ENCODE data around the gene TKTL1. TPM values are rescaled to one million over a fixed set of nuclear protein-coding genes. Genes with fewer than 3 reads are reported as not detected.

The TKTL1 gene
- total RNA-seq, 1 experiment from 2014 or later = not detected

GRCh38 chrX:154378799-154379568 lies 83.4 kb downstream of the TKTL1 start, which contains the start of gene EMD:
Gene EMD, plus strand, starts transcription at chrX:154379295. Its CDS starts 190 bp downstream, at chrX:154379485.
- Histone ChIP-seq H4K20me1 (ENCODE audit: insufficient read depth, low read depth, low read length) (no peaks in the 10 kb centered on the region), H3K4me1 (ENCODE audit: low read length) (peaks cover 23% of the 10 kb centered on the region), H3K4me3 (ENCODE audit: low read length) (peak within 1 kb of the TSS; percentile 85), H3K27ac (ENCODE audit: low read length) (peak within 1 kb of the TSS; percentile 70), H3K27me3 (ENCODE audit: low read length) (no peaks in the 10 kb centered on the region), H3K9me2 (replicated peaks; ENCODE audit: insufficient read depth, low read length) (no peaks in the 10 kb centered on the region), H3K9ac (ENCODE audit: low read length) (peak within 1 kb of the TSS; percentile 95), H3K4me2 (ENCODE audit: low read depth, low read length, poor library complexity, severe bottlenecking) (peak within 1 kb of the TSS; percentile 84), H3K9me3 (ENCODE audit: low read length) (no peaks in the 10 kb centered on the region), H3K79me2 (ENCODE audit: low read length) (peaks cover 11% of the 10 kb centered on the region), H3K36me3 (ENCODE audit: insufficient read depth, low read length) (no peaks in the 10 kb centered on the region), H2AFZ (ENCODE audit: low read length) (no peak within 1 kb of the TSS; the same call in 1 of the 2 replicates)
- DNase-seq = peak; percentile 98

- no peak for DNase-seq
- H4K20me1 ChIP-seq (ENCODE audit: insufficient read depth, low read depth, low read length) = no peaks in the 10 kb centered on the region
- H3K27ac ChIP-seq (ENCODE audit: low read length) = peak overlapping the region; percentile 64
- H3K4me3 ChIP-seq (ENCODE audit: low read length) = peak overlapping the region; percentile 85
- H3K4me2 ChIP-seq (ENCODE audit: low read depth, low read length, poor library complexity, severe bottlenecking) = peak overlapping the region; percentile 80
- H3K36me3 ChIP-seq (ENCODE audit: insufficient read depth, low read length) = no peaks in the 10 kb centered on the region
- H3K9me3 ChIP-seq (ENCODE audit: low read length) = no peaks in the 10 kb centered on the region
- H3K27me3 ChIP-seq (ENCODE audit: low read length) = no peaks in the 10 kb centered on the region
- peaks cover 23% of the 10 kb centered on the region for H3K4me1 ChIP-seq (ENCODE audit: low read length)
- H3K9ac ChIP-seq (ENCODE audit: low read length) = peak overlapping the region; percentile 95
- H3K79me2 ChIP-seq (ENCODE audit: low read length) = peaks cover 11% of the 10 kb centered on the region
- H2AFZ ChIP-seq (ENCODE audit: low read length) = no peak overlapping the region; the same call in 1 of the 2 replicates
- H3K9me2 ChIP-seq (replicated peaks; ENCODE audit: insufficient read depth, low read length) = no peaks in the 10 kb centered on the region
These were observed 84.0 kb downstream of the TKTL1 start for GRCh38 chrX:154379569-154379951.

Other genes with a start within 250 kb of the TKTL1 start
- 20.4 and 27.5 TPM in 2 replicates for gene MECP2, start 198.1 kb upstream of the TKTL1 start, total RNA-seq (2014; rRNA removed; shearing (Covaris generic); ENCODE audit: low replicate concordance)
- not detected in 2 replicates for gene OPN1LW, start 151.6 kb upstream of the TKTL1 start, total RNA-seq (2014; rRNA removed; shearing (Covaris generic); ENCODE audit: low replicate concordance)
- gene OPN1MW, start 113.2 kb upstream of the TKTL1 start, total RNA-seq (2014; rRNA removed; shearing (Covaris generic); ENCODE audit: low replicate concordance) = not detected in 2 replicates
- gene OPN1MW2, start 76.0 kb upstream of the TKTL1 start, total RNA-seq (2014; rRNA removed; shearing (Covaris generic); ENCODE audit: low replicate concordance) = not detected in 2 replicates
- not detected in 2 replicates for gene OPN1MW3, start 38.2 kb upstream of the TKTL1 start, total RNA-seq (2014; rRNA removed; shearing (Covaris generic); ENCODE audit: low replicate concordance)
- not detected in 2 replicates for gene TEX28, start 671 bp upstream of the TKTL1 start, total RNA-seq (2014; rRNA removed; shearing (Covaris generic); ENCODE audit: low replicate concordance)
- 46.3 and 89.6 TPM in 2 replicates for gene FLNA, start 78.8 kb downstream of the TKTL1 start, total RNA-seq (2014; rRNA removed; shearing (Covaris generic); ENCODE audit: low replicate concordance)
- gene EMD, start 83.5 kb downstream of the TKTL1 start, total RNA-seq (2014; rRNA removed; shearing (Covaris generic); ENCODE audit: low replicate concordance) = 19.5 and 20.7 TPM in 2 replicates
- 4,110 and 4,432 TPM in 2 replicates for gene RPL10, start 102.6 kb downstream of the TKTL1 start, total RNA-seq (2014; rRNA removed; shearing (Covaris generic); ENCODE audit: low replicate concordance)
- 17.6 and 30.8 TPM in 2 replicates for gene DNASE1L1, start 113.5 kb downstream of the TKTL1 start, total RNA-seq (2014; rRNA removed; shearing (Covaris generic); ENCODE audit: low replicate concordance)
- 22.1 and 39.0 TPM in 2 replicates for gene TAFAZZIN, start 115.7 kb downstream of the TKTL1 start, total RNA-seq (2014; rRNA removed; shearing (Covaris generic); ENCODE audit: low replicate concordance)
- gene ATP6AP1, start 132.9 kb downstream of the TKTL1 start, total RNA-seq (2014; rRNA removed; shearing (Covaris generic); ENCODE audit: low replicate concordance) = 40.0 and 46.6 TPM in 2 replicates
- 52.7 and 88.3 TPM in 2 replicates for gene GDI1, start 141.4 kb downstream of the TKTL1 start, total RNA-seq (2014; rRNA removed; shearing (Covaris generic); ENCODE audit: low replicate concordance)
- 18.9 and 49.5 TPM in 2 replicates for gene FAM50A, start 148.3 kb downstream of the TKTL1 start, total RNA-seq (2014; rRNA removed; shearing (Covaris generic); ENCODE audit: low replicate concordance)
- gene PLXNA3, start 162.5 kb downstream of the TKTL1 start, total RNA-seq (2014; rRNA removed; shearing (Covaris generic); ENCODE audit: low replicate concordance) = 7.2 and 15.8 TPM in 2 replicates
- 51.8 and 73.5 TPM in 2 replicates for gene LAGE3, start 183.5 kb downstream of the TKTL1 start, total RNA-seq (2014; rRNA removed; shearing (Covaris generic); ENCODE audit: low replicate concordance)
- 30.4 and 52.2 TPM in 2 replicates for gene UBL4A, start 190.8 kb downstream of the TKTL1 start, total RNA-seq (2014; rRNA removed; shearing (Covaris generic); ENCODE audit: low replicate concordance)
- gene SLC10A3, start 194.8 kb downstream of the TKTL1 start, total RNA-seq (2014; rRNA removed; shearing (Covaris generic); ENCODE audit: low replicate concordance) = 30.5 and 32.1 TPM in 2 replicates
- 14.0 and 36.4 TPM in 2 replicates for gene FAM3A, start 220.4 kb downstream of the TKTL1 start, total RNA-seq (2014; rRNA removed; shearing (Covaris generic); ENCODE audit: low replicate concordance)

Data from Karpas-422 (cell line).